Measurements from ENCODE around the gene TMC7. TPM values are rescaled to one million over a fixed set of nuclear protein-coding genes. Genes with fewer than 3 reads are reported as not detected.
"Not testable (repeated sequence)": the region's sequence is repeated elsewhere in the genome, so short reads cannot be mapped to it uniquely, and the experiment has no call there.

Gene TMC7
- total RNA-seq, 2 experiments from 2014 or later = not detected

- H3K4me1 Mint-ChIP-seq; H3K36me3 Mint-ChIP-seq; ATAC-seq (ENCODE audit: low read depth); H3K4me3 Mint-ChIP-seq; POLR2A ChIA-PET; DNase-seq; H3K27ac Mint-ChIP-seq; H3K9me3 Mint-ChIP-seq: not testable (repeated sequence)
- peaks cover 18% of the 10 kb centered on the region for H3K27me3 Mint-ChIP-seq
Measured at GRCh38 chr16:18956658-18957241, 27.0 kb upstream of the TMC7 start.

GRCh38 chr16:18958621-18959029 is 25.1 kb upstream of the TMC7 start:
- no peaks in the 10 kb centered on the region for H3K4me1 Mint-ChIP-seq
- POLR2A ChIA-PET = no interaction called here
- H3K27ac Mint-ChIP-seq = no peak overlapping the region
- H3K4me3 Mint-ChIP-seq = no peak overlapping the region
- DNase-seq (no peak), ATAC-seq (ENCODE audit: low read depth) (no peak)
- peaks cover 21% of the 10 kb centered on the region for H3K27me3 Mint-ChIP-seq
- H3K9me3 Mint-ChIP-seq = no peaks in the 10 kb centered on the region
- no peaks in the 10 kb centered on the region for H3K36me3 Mint-ChIP-seq

- peaks cover 21% of the 10 kb centered on the region for H3K27me3 Mint-ChIP-seq
- POLR2A ChIA-PET = no interaction called here
- H3K36me3 Mint-ChIP-seq = no peaks in the 10 kb centered on the region
- DNase-seq (no peak), ATAC-seq (ENCODE audit: low read depth) (no peak)
- H3K4me1 Mint-ChIP-seq = no peaks in the 10 kb centered on the region
- no peak overlapping the region for H3K27ac Mint-ChIP-seq
- no peaks in the 10 kb centered on the region for H3K9me3 Mint-ChIP-seq
- no peak overlapping the region for H3K4me3 Mint-ChIP-seq
Measured at GRCh38 chr16:18959031-18959505, 24.7 kb upstream of the TMC7 start.

- no peak overlapping the region for H3K27ac Mint-ChIP-seq
- H3K4me3 Mint-ChIP-seq = no peak overlapping the region
- ATAC-seq (ENCODE audit: low read depth) = no peak
- no peaks in the 10 kb centered on the region for H3K9me3 Mint-ChIP-seq
- peaks cover 7% of the 10 kb centered on the region for H3K27me3 Mint-ChIP-seq
- POLR2A ChIA-PET = interaction anchor here (0.6 kb wide), 1 partner anchor 175 kb away, joined by 4 read pairs; the partner anchor contains the start of gene RPS15A
- DNase-seq = no peak
- H3K4me1 Mint-ChIP-seq = peaks cover 6% of the 10 kb centered on the region
- H3K36me3 Mint-ChIP-seq = no peaks in the 10 kb centered on the region
Measured at GRCh38 chr16:18965555-18965954, 18.2 kb upstream of the TMC7 start.

GRCh38 chr16:18966791-18967190 is 16.9 kb upstream of the TMC7 start:
- no peaks in the 10 kb centered on the region for H3K9me3 Mint-ChIP-seq
- ATAC-seq (ENCODE audit: low read depth) (no peak), DNase-seq (no peak)
- POLR2A ChIA-PET = no interaction called here
- no peaks in the 10 kb centered on the region for H3K36me3 Mint-ChIP-seq
- peaks cover 7% of the 10 kb centered on the region for H3K27me3 Mint-ChIP-seq
- no peak overlapping the region for H3K4me3 Mint-ChIP-seq
- H3K4me1 Mint-ChIP-seq = peaks cover 6% of the 10 kb centered on the region
- no peak overlapping the region for H3K27ac Mint-ChIP-seq

GRCh38 chr16:18969050-18969854 is 14.5 kb upstream of the TMC7 start:
- Mint-ChIP-seq H3K36me3 (no peaks in the 10 kb centered on the region), H3K4me1 (peaks cover 6% of the 10 kb centered on the region), H3K27me3 (peaks cover 2% of the 10 kb centered on the region), H3K27ac (no peak overlapping the region), H3K4me3 (peak overlapping the region; percentile 46), H3K9me3 (no peaks in the 10 kb centered on the region)
- ATAC-seq (ENCODE audit: low read depth) (peak; percentile 94), DNase-seq (peak; percentile 85)
- POLR2A ChIA-PET = no interaction called here

- Mint-ChIP-seq H3K4me3 (no peak overlapping the region), H3K27me3 (peaks cover 5% of the 10 kb centered on the region), H3K36me3 (no peaks in the 10 kb centered on the region), H3K27ac (no peak overlapping the region), H3K4me1 (peaks cover 6% of the 10 kb centered on the region), H3K9me3 (no peaks in the 10 kb centered on the region)
- POLR2A ChIA-PET = no interaction called here
- DNase-seq = no peak
- ATAC-seq (ENCODE audit: low read depth) = no peak
Measured at GRCh38 chr16:18969855-18970240, 13.9 kb upstream of the TMC7 start.

- H3K36me3 Mint-ChIP-seq = no peaks in the 10 kb centered on the region
- H3K27ac Mint-ChIP-seq = no peak overlapping the region
- POLR2A ChIA-PET = interaction anchor here (0.9 kb wide), 1 partner anchor 174 kb away, joined by 3 read pairs; the partner anchor contains the start of gene ARL6IP1
- no peaks in the 10 kb centered on the region for H3K9me3 Mint-ChIP-seq
- no peak for ATAC-seq (ENCODE audit: low read depth)
- H3K4me1 Mint-ChIP-seq = no peaks in the 10 kb centered on the region
- DNase-seq = no peak
- H3K27me3 Mint-ChIP-seq = peaks cover 25% of the 10 kb centered on the region
- no peak overlapping the region for H3K4me3 Mint-ChIP-seq
Measured at GRCh38 chr16:18975109-18975508, 8.6 kb upstream of the TMC7 start.

- POLR2A ChIA-PET = no interaction called here
- Mint-ChIP-seq H3K4me1 (peaks cover 3% of the 10 kb centered on the region), H3K4me3 (no peak overlapping the region), H3K27me3 (peaks cover 46% of the 10 kb centered on the region), H3K9me3 (no peaks in the 10 kb centered on the region), H3K36me3 (no peaks in the 10 kb centered on the region), H3K27ac (no peak overlapping the region)
- DNase-seq = no peak
- no peak for ATAC-seq (ENCODE audit: low read depth)
Measured at GRCh38 chr16:18979936-18980335, 3.8 kb upstream of the TMC7 start.

- Mint-ChIP-seq H3K36me3 (no peaks in the 10 kb centered on the region), H3K27ac (no peak overlapping the region), H3K4me3 (peak overlapping the region; percentile 39), H3K27me3 (peaks cover 36% of the 10 kb centered on the region), H3K9me3 (no peaks in the 10 kb centered on the region), H3K4me1 (peaks cover 3% of the 10 kb centered on the region)
- POLR2A ChIA-PET = no interaction called here
- ATAC-seq (ENCODE audit: low read depth) (no peak), DNase-seq (no peak)
Measured at GRCh38 chr16:18984435-18985005, 786 bp downstream of the TMC7 start.

GRCh38 chr16:18985256-18985655 is 1.5 kb downstream of the TMC7 start:
- H3K4me3 Mint-ChIP-seq = not testable (repeated sequence)

GRCh38 chr16:18991731-18992130 is 8.0 kb downstream of the TMC7 start:
- H3K27me3 Mint-ChIP-seq; POLR2A ChIA-PET; DNase-seq; H3K9me3 Mint-ChIP-seq; ATAC-seq (ENCODE audit: low read depth); H3K4me1 Mint-ChIP-seq; H3K27ac Mint-ChIP-seq; H3K36me3 Mint-ChIP-seq; H3K4me3 Mint-ChIP-seq: not testable (repeated sequence)

More at GRCh38 chr16:18985256-18985655, 1.5 kb downstream of the TMC7 start:
- DNase-seq; ATAC-seq (ENCODE audit: low read depth); H3K9me3 Mint-ChIP-seq; POLR2A ChIA-PET; H3K4me1 Mint-ChIP-seq; H3K27ac Mint-ChIP-seq; H3K36me3 Mint-ChIP-seq: not testable (repeated sequence)
- H3K27me3 Mint-ChIP-seq = peaks cover 31% of the 10 kb centered on the region

GRCh38 chr16:18993531-18993930 is 9.8 kb downstream of the TMC7 start:
- H3K4me3 Mint-ChIP-seq; POLR2A ChIA-PET; H3K9me3 Mint-ChIP-seq; H3K27me3 Mint-ChIP-seq; H3K36me3 Mint-ChIP-seq; H3K4me1 Mint-ChIP-seq; ATAC-seq (ENCODE audit: low read depth); H3K27ac Mint-ChIP-seq; DNase-seq: not testable (repeated sequence)

- H3K27ac Mint-ChIP-seq; H3K27me3 Mint-ChIP-seq; DNase-seq; H3K36me3 Mint-ChIP-seq; ATAC-seq (ENCODE audit: low read depth); H3K4me3 Mint-ChIP-seq; POLR2A ChIA-PET; H3K4me1 Mint-ChIP-seq; H3K9me3 Mint-ChIP-seq: not testable (repeated sequence)
Measured at GRCh38 chr16:18994181-18994580, 10.4 kb downstream of the TMC7 start.
